ENCODE data around the gene PEMT.
A peak's percentile ranks its signal among the peaks of the same experiment; 100 is the strongest.

Gene PEMT

GRCh38 chr17:17514361-17514992, 77.0 kb downstream of the PEMT start:
- Mint-ChIP-seq H3K9me3 (no peaks in the 10 kb centered on the region), H3K27me3 (ENCODE audit: low read depth) (peaks cover 5% of the 10 kb centered on the region), H3K27ac (peak overlapping the region in 1 of 3 experiments; percentile 39), H3K4me3 (no peak overlapping the region), H3K4me1 (peaks cover 34% of the 10 kb centered on the region), H3K36me3 (ENCODE audit: low read depth) (no peaks in the 10 kb centered on the region)
- TF ChIP-seq CTCF (IDR thresholded peaks at IDR 0.05; ENCODE audit: unreplicated experiment in 3 of 3), result no peak

- no peak for TF ChIP-seq CTCF (IDR thresholded peaks at IDR 0.05; ENCODE audit: unreplicated experiment in 3 of 3)
Measured at GRCh38 chr17:17513626-17514025, 77.9 kb downstream of the PEMT start.

GRCh38 chr17:17512866-17513265, 78.6 kb downstream of the PEMT start:
- Mint-ChIP-seq H3K9me3 (no peaks in the 10 kb centered on the region), H3K36me3 (ENCODE audit: low read depth) (no peaks in the 10 kb centered on the region), H3K27ac (no peak overlapping the region), H3K4me3 (no peak overlapping the region), H3K4me1 (peaks cover 41% of the 10 kb centered on the region), H3K27me3 (ENCODE audit: low read depth) (peaks cover 5% of the 10 kb centered on the region)
- TF ChIP-seq CTCF (IDR thresholded peaks at IDR 0.05; ENCODE audit: unreplicated experiment in 3 of 3), result no peak

More at GRCh38 chr17:17513626-17514025, 77.9 kb downstream of the PEMT start:
- H3K27me3 Mint-ChIP-seq (ENCODE audit: low read depth), result peaks cover 5% of the 10 kb centered on the region
- H3K27ac Mint-ChIP-seq, result peak overlapping the region in 2 of 3 experiments; percentile 15 to 30
- H3K36me3 Mint-ChIP-seq (ENCODE audit: low read depth), result no peaks in the 10 kb centered on the region
- no peaks in the 10 kb centered on the region for H3K9me3 Mint-ChIP-seq
- peaks cover 38% of the 10 kb centered on the region for H3K4me1 Mint-ChIP-seq
- H3K4me3 Mint-ChIP-seq, result no peak overlapping the region

- Mint-ChIP-seq H3K27ac (peak overlapping the region in 2 of 3 experiments; percentile 35 to 50), H3K27me3 (ENCODE audit: low read depth) (peaks cover 5% of the 10 kb centered on the region), H3K4me3 (no peak overlapping the region), H3K36me3 (ENCODE audit: low read depth) (no peaks in the 10 kb centered on the region), H3K9me3 (no peaks in the 10 kb centered on the region), H3K4me1 (peaks cover 44% of the 10 kb centered on the region)
- TF ChIP-seq CTCF (IDR thresholded peaks at IDR 0.05; ENCODE audit: unreplicated experiment in 3 of 3), result no peak
Measured at GRCh38 chr17:17511881-17512858, 79.3 kb downstream of the PEMT start.

GRCh38 chr17:17511293-17511741, 80.2 kb downstream of the PEMT start:
- Mint-ChIP-seq H3K9me3 (no peaks in the 10 kb centered on the region), H3K4me3 (no peak overlapping the region), H3K27ac (no peak overlapping the region), H3K4me1 (peaks cover 42% of the 10 kb centered on the region), H3K36me3 (ENCODE audit: low read depth) (no peaks in the 10 kb centered on the region), H3K27me3 (ENCODE audit: low read depth) (peaks cover 5% of the 10 kb centered on the region)
- no peak for TF ChIP-seq CTCF (IDR thresholded peaks at IDR 0.05; ENCODE audit: unreplicated experiment in 3 of 3)
